GM18519 (cell line): ENCODE results near the gene LRFN4.
A peak's percentile ranks its signal among the peaks of the same experiment; 100 is the strongest.

ENCODE experiments used
- ATAC-seq: cut with Tn5 transposase; IDR thresholded peaks from one replicate; pipeline ENCODE4 v1.9.1; 2021; ENCODE audit warnings: mild to moderate bottlenecking, moderate library complexity; ENCODE audit not compliant: unreplicated experiment, low FRiP score

The LRFN4 gene

DNA sequence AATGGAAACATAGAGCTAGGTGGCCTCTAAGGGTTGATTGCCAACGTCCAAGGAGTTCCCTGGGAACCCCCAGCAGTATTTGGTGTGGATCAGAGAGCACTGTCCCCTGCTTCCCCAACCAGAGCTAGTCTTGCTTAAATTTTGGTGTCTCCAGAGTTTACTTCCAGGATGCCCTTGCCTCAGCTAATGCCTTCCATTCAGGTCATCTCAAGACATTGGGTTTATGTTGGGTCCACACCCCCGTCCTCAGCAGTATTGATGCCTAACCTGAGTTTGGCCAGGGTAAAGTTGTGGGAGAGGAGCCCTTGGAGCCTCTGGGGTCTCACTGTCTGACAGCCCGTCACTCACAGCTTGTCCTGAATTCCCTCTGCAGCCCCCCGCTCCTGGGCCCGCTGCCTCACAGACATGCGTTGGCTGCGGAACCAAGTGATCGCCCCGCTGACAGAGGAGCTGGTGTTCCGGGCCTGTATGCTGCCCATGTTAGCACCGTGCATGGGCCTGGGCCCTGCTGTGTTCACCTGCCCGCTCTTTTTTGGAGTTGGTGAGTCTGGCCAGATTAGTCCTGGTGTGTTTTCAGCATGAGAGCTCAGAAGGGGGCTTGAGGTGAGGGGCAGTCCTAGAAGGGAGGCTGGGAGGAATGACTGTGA lies 12.2 kb upstream of the LRFN4 start:
- ATAC-seq: no peak

- ATAC-seq: no peak
Observed at GRCh38 chr11:66845143-66845875, 11.6 kb upstream of the LRFN4 start.

- ATAC-seq: no peak
Observed at GRCh38 chr11:66845876-66846212, 11.0 kb upstream of the LRFN4 start.

GRCh38 chr11:66846671-66847091 lies 10.2 kb upstream of the LRFN4 start:
- no peak for ATAC-seq

DNA sequence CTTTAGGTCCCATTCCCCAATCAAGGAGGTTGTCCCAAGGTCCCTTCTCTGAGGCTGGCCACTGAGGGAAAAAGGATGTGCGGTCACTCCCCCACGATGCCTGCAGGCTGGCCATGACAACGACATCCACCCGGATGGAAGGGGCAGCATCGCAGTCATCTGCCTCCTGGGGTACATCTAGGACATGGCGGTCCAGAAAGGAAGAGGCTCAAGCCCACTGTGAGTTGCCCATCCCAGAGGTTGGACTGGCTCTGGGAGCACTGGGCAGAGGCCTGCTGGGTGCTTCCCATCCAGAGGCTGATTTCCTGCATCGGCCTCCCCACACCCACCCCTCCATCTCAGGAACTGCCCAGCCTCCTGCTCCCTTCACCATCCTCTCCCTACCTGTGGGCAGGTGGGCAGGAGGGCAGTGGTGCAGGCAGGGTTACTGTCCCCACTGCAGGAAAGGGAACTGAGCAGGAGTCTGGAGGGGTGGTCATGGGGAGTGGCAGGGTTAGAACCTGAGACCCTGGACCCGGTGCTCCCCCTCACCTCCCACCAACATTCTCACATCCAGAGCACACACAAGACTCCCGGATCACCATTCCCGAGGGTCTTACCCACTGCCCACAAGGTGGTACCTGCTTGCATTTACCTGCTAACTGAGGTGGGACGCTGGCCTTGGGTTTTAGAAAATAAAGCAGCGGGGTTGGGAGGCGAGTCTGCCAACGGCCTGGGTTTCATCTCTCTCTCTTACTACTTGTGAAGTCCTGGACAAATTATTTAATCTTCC lies 9.2 kb upstream of the LRFN4 start:
- ATAC-seq: no peak

GRCh38 chr11:66848671-66849500 lies 8.0 kb upstream of the LRFN4 start:
- no peak for ATAC-seq

GRCh38 chr11:66849501-66850234 lies 7.2 kb upstream of the LRFN4 start:
- ATAC-seq: no peak

GRCh38 chr11:66850235-66850587 lies 6.7 kb upstream of the LRFN4 start:
- ATAC-seq: no peak

DNA sequence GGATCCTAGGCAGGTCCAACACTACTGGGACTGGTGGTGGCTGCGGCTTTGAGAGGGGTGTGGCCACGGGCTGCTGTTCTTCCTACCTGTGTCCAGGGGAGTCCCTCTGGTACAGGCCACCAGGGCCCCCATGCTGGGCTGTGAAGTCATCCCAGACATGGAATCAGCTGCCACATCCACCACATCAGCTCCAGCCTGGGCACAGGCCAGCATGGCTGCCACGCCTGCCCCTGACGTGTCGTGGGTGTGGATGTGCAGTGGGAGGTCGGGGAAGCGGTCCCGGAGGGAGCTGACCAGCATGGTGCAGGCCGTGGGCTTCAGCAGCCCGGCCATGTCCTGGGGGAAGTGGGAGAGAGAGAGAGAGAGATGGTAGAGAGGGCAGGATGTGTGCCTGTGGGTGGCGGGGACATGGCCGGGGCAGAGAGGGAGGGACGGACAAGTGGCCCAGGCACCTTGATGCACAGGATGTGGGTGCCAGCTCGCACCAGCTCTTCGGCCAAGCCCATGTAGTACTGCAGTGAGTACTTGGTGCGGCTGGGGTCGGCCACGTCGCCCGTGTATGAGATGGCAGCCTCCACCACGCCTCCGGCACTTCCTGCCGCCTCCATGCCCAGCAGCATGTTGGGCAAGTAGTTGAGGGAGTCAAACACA lies 6.2 kb upstream of the LRFN4 start:
- no peak for ATAC-seq

DNA sequence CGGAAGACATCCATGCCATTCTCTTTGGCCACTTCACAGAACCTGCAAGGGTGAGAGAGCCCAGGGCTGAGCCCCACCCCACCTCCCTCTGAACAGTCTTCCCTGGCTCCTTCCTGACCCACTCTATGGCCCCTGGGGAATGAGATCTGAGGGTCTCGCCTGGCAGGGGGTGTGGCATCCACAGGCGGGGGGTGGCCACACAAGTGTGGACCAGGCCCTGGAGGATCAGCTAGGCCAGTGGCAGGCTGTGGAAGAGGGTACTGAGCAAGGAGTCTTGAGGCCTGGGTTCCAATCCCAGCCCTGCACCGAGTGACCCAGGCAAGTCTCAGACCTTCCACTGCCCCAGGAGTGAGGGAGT lies 5.6 kb upstream of the LRFN4 start:
- no peak for ATAC-seq

- ATAC-seq: no peak
Observed at GRCh38 chr11:66851698-66852465, 5.0 kb upstream of the LRFN4 start.

GRCh38 chr11:66852466-66853241 lies 4.2 kb upstream of the LRFN4 start:
- no peak for ATAC-seq

DNA sequence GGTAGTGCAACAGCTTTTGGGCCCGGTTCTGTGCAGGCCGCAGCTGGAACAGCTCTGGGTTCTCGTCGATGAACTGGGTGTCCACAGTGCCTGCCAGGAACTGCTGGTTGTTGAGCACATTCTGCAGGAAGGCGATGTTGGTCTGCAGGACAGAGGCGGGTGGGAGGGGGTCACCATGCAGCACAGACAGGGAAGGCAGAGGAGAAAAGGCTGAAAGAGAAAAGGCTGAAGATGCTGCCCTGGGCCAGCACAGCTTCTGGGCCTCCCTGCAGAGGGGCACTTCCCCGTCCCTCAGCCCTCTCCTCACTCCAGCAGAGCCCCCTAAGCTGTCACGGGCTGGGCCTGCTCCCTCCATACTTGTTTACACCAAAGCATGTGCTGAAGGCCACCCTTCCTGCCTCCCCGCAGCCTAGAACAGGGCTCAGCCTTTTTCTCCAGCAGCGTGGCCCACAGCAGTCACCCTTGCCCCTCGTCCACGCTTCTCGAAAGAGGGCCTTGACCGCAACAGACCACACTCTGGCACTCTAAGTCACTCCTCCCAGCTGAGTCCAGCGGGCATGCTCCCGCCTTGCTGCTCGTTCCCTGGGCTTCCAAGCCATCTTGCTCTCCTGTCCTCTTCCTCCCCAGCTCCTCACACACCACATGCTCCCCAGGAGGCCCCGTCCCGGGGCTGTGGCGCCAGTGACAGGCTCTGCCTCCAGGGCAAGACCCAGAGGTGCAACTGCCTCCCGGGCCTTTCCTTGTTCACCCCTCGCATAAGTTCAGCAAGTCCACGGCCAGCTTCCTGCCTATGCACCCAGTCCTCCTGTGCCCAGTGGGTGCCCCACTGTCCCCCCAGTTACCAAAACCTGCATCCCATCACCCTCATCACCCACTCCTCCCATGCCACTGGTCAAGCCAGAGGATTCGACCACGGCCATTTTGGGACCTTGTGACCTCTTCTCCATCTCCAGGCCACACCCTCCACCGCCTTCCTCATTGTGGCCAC lies 3.3 kb upstream of the LRFN4 start:
- no peak for ATAC-seq

- no peak for ATAC-seq
Observed at GRCh38 chr11:66854231-66854661, 2.6 kb upstream of the LRFN4 start.

- ATAC-seq: no peak
Observed at GRCh38 chr11:66854729-66855211, 2.1 kb upstream of the LRFN4 start.

GRCh38 chr11:66855574-66856495 lies 1.0 kb upstream of the LRFN4 start:
- peak; percentile 48 for ATAC-seq
